H9 (cell line): ENCODE measurements around the gene LIN9. TPM values are rescaled to one million over a fixed set of nuclear protein-coding genes. Genes with fewer than 3 reads are reported as not detected.

Experiments used
- DNase-seq: peaks from one replicate; pipeline ENCODE4 v3.0.0-alpha.2; 2017
- H2AFZ ChIP-seq: one replicate; pipeline ENCODE4 v1.6.1; 2013; ENCODE audit warnings: mild to moderate bottlenecking, low read length, control low read depth, moderate library complexity
- H2AK5ac ChIP-seq: 2 replicates; pipeline ENCODE4 v1.6.1; 2013; ENCODE audit warnings: low read length, control low read depth, mixed read lengths; ENCODE audit not compliant: insufficient read length
- H2BK120ac ChIP-seq: one replicate; pipeline ENCODE4 v1.6.1; 2013; ENCODE audit warnings: low read depth, mild to moderate bottlenecking, low read length, control low read depth, inconsistent platforms; ENCODE audit not compliant: poor library complexity, severe bottlenecking
- H2BK12ac ChIP-seq: 2 replicates; pipeline ENCODE4 v1.6.1; 2013; ENCODE audit warnings: low read length, control low read depth, mixed read lengths, low read depth; ENCODE audit not compliant: insufficient read length
- H2BK15ac ChIP-seq: 2 replicates; pipeline ENCODE4 v1.6.1; 2013; ENCODE audit warnings: low read depth, low read length, control low read depth
- H2BK20ac ChIP-seq: one replicate; pipeline ENCODE4 v1.6.1; 2013; ENCODE audit warnings: low read depth, mild to moderate bottlenecking, low read length, control low read depth, inconsistent platforms; ENCODE audit not compliant: poor library complexity, severe bottlenecking
- H2BK5ac ChIP-seq: 2 replicates; pipeline ENCODE4 v1.6.1; 2013; ENCODE audit warnings: low read length, control low read depth, mixed read lengths; ENCODE audit not compliant: insufficient read length
- H3K14ac ChIP-seq: 2 replicates; pipeline ENCODE4 v1.6.1; 2013; ENCODE audit warnings: low read length, control low read depth; ENCODE audit not compliant: insufficient read depth
- H3K18ac ChIP-seq: 2 replicates; pipeline ENCODE4 v1.6.1; 2013; ENCODE audit warnings: low read depth, mild to moderate bottlenecking, mixed read lengths, low read length, control low read depth; ENCODE audit not compliant: insufficient read length
- H3K23ac ChIP-seq: 2 replicates; pipeline ENCODE4 v1.6.1; 2013; ENCODE audit warnings: low read length, control low read depth, mixed read lengths, low read depth; ENCODE audit not compliant: insufficient read length
- H3K23me2 ChIP-seq: 2 replicates; pipeline ENCODE4 v1.6.1; 2013; ENCODE audit warnings: low read depth, mild to moderate bottlenecking, mixed read lengths, low read length, control low read depth; ENCODE audit not compliant: insufficient read length, poor library complexity, severe bottlenecking
- H3K27ac ChIP-seq: 2 replicates; pipeline ENCODE4 v1.5.1; 2013; ENCODE audit warnings: low read length, control low read depth, mixed read lengths, low read depth; ENCODE audit not compliant: insufficient read length
- H3K27me3 ChIP-seq: 2 replicates; pipeline ENCODE4 v1.6.1; 2013; ENCODE audit warnings: low read length, control low read depth, inconsistent platforms; ENCODE audit not compliant: insufficient read depth
- H3K4ac ChIP-seq: 2 replicates; pipeline ENCODE4 v1.6.1; 2013; ENCODE audit warnings: low read depth, mild to moderate bottlenecking, control low read depth, inconsistent platforms, low read length, moderate library complexity
- H3K4me1 ChIP-seq: 2 replicates; pipeline ENCODE4 v1.6.1; 2013; ENCODE audit warnings: low read length, control low read depth, inconsistent platforms; ENCODE audit not compliant: insufficient read depth
- H3K4me2 ChIP-seq: 2 replicates; pipeline ENCODE4 v1.6.1; 2013; ENCODE audit warnings: low read length, control low read depth, mixed read lengths; ENCODE audit not compliant: insufficient read length, insufficient read depth
- H3K56ac ChIP-seq: 2 replicates; pipeline ENCODE4 v1.6.1; 2013; ENCODE audit warnings: low read depth, mild to moderate bottlenecking, mixed read lengths, low read length, control low read depth; ENCODE audit not compliant: insufficient read length
- H3K79me1 ChIP-seq: 2 replicates; pipeline ENCODE4 v1.6.1; 2013; ENCODE audit warnings: low read depth, mild to moderate bottlenecking, moderate library complexity, low read length, control low read depth, inconsistent platforms; ENCODE audit not compliant: insufficient read depth, poor library complexity, severe bottlenecking
- H3K79me2 ChIP-seq: 2 replicates; pipeline ENCODE4 v1.6.1; 2013; ENCODE audit warnings: low read length, control low read depth, inconsistent platforms; ENCODE audit not compliant: insufficient read depth
- H3K9ac ChIP-seq: 2 replicates; pipeline ENCODE4 v1.6.1; 2013; ENCODE audit warnings: low read length, control low read depth, mixed read lengths; ENCODE audit not compliant: insufficient read length; ENCODE audit errors: extremely low read depth
- H3K9me3 ChIP-seq: one replicate; pipeline ENCODE4 v1.6.1; 2013; ENCODE audit warnings: low read depth, low read length, inconsistent platforms; ENCODE audit not compliant: control insufficient read depth
- H3T11ph ChIP-seq: one replicate; pipeline ENCODE4 v1.6.1; 2013; ENCODE audit warnings: mild to moderate bottlenecking, low read length, control low read depth, inconsistent platforms
- H4K20me1 ChIP-seq: one replicate; pipeline ENCODE4 v1.6.1; 2013; ENCODE audit not compliant: control insufficient read depth, insufficient read length, insufficient read depth
- H4K5ac ChIP-seq: 2 replicates; pipeline ENCODE4 v1.6.1; 2013; ENCODE audit warnings: low read depth, mild to moderate bottlenecking, mixed read lengths, low read length, control low read depth; ENCODE audit not compliant: insufficient read length
- H4K8ac ChIP-seq: replicated peaks from 2 replicates; pipeline ENCODE4 v1.6.1; 2013; ENCODE audit warnings: low read length, control low read depth, mixed read lengths, low read depth; ENCODE audit not compliant: insufficient read length
- H4K91ac ChIP-seq: 2 replicates; pipeline ENCODE4 v1.6.1; 2013; ENCODE audit warnings: low read depth, mild to moderate bottlenecking, moderate library complexity, mixed read lengths, low read length, control low read depth; ENCODE audit not compliant: insufficient read length
- H3K27ac Mint-ChIP-seq, 3 experiments: 2 replicates in 2 of 3; 3 replicates in 1 of 3; pipeline ENCODE4 v1.8.0; 2020 to 2021; ENCODE audit warnings: mixed read lengths in 3 of 3, mild to moderate bottlenecking in 1 of 3, moderate library complexity in 1 of 3
- H3K27me3 Mint-ChIP-seq: 2 replicates; pipeline ENCODE4 v1.8.0; 2021; ENCODE audit warnings: low read depth, mild to moderate bottlenecking, moderate library complexity, mixed read lengths
- H3K36me3 Mint-ChIP-seq, 3 experiments: 2 replicates in 2 of 3; 3 replicates in 1 of 3; pipeline ENCODE4 v1.8.0; 2020 to 2021; ENCODE audit warnings: low read depth in 3 of 3, mixed read lengths in 3 of 3; ENCODE audit not compliant: insufficient read depth in 1 of 3
- H3K4me1 Mint-ChIP-seq, 2 experiments: 2 replicates each; pipeline ENCODE4 v1.8.0; 2020; ENCODE audit warnings: mixed read lengths in 2 of 2
- H3K4me3 Mint-ChIP-seq, 2 experiments: 2 replicates in 1 of 2; 3 replicates in 1 of 2; pipeline ENCODE4 v1.8.0; 2020 to 2021; ENCODE audit warnings: mild to moderate bottlenecking in 2 of 2, mixed read lengths in 2 of 2, moderate library complexity in 1 of 2
- H3K9me3 Mint-ChIP-seq, 2 experiments: 2 replicates in 1 of 2; 3 replicates in 1 of 2; pipeline ENCODE4 v1.8.0; 2020; ENCODE audit warnings: mild to moderate bottlenecking in 2 of 2, mixed read lengths in 2 of 2, moderate library complexity in 1 of 2
- CTCF ChIP-seq: fragments of 200-600 bp; sonication (generic); conservative IDR thresholded peaks from 3 replicates; pipeline ENCODE4 v1.8.0; 2021; ENCODE audit warnings: antibody characterized with exemption, mild to moderate bottlenecking
- WGBS: extraction: QIAGEN DNeasy Blood & Tissue Kit; methylation state at CpG from one replicate; pipeline ENCODE4 v1.1.7; 2013; ENCODE audit warnings: missing lambda C conversion rate, low lambda C conversion rate, mixed read lengths; ENCODE audit not compliant: insufficient read length; ENCODE audit errors: extremely low coverage; 5-methylcytosine and 5-hydroxymethylcytosine counted together
- total RNA-seq: library from RNA; stranded (reverse); gene quantifications from 2 replicates; pipeline ENCODE4 v1.2.1, GENCODE V29; 2021

The LIN9 gene
- total RNA-seq, 1 experiment from 2014 or later = 9.5 TPM

- peak; percentile 32 for DNase-seq
- Histone ChIP-seq H3K23ac (no peak overlapping the region), H3K23me2 (peaks cover 6% of the 10 kb centered on the region), H3K9ac (no peak overlapping the region), H2BK120ac (no peak overlapping the region), H2BK5ac (no peak overlapping the region), H3K27ac (no peak overlapping the region), H2AK5ac (no peak overlapping the region), H3K79me1 (peaks cover 8% of the 10 kb centered on the region), H3K4me2 (no peak overlapping the region), H2BK15ac (no peak overlapping the region), H2BK20ac (no peak overlapping the region), H4K20me1 (no peaks in the 10 kb centered on the region), H3K14ac (no peak overlapping the region), H3K56ac (no peak overlapping the region), H4K8ac (no peak overlapping the region), H3K27me3 (no peaks in the 10 kb centered on the region), H4K91ac (no peak overlapping the region), H2BK12ac (no peak overlapping the region), H2AFZ (no peak overlapping the region), H4K5ac (no peak overlapping the region), H3K18ac (no peak overlapping the region), H3T11ph (no peak overlapping the region), H3K9me3 (no peaks in the 10 kb centered on the region), H3K79me2 (peaks cover 11% of the 10 kb centered on the region; the same call in 1 of the 2 replicates), H3K4me1 (no peaks in the 10 kb centered on the region; the same call in 1 of the 2 replicates), H3K4ac (no peak overlapping the region)
- H3K27me3 Mint-ChIP-seq = no peaks in the 10 kb centered on the region
- peaks cover 8 to 34% (median 29%) of the 10 kb centered on the region in 3 experiments; a peak in 6 of 7 replicates for H3K36me3 Mint-ChIP-seq
- H3K4me1 Mint-ChIP-seq = peaks cover 22 to 23% of the 10 kb centered on the region in 2 experiments
- no CpG with 5 or more reads among the region's 14 CpGs for WGBS
- H3K4me3 Mint-ChIP-seq = peak overlapping the region in 1 of 2 experiments; percentile 41; a peak in 2 of 5 replicates
- H3K9me3 Mint-ChIP-seq = no peaks in the 10 kb centered on the region
- H3K27ac Mint-ChIP-seq = peak overlapping the region; percentile 52 to 83 (median 72); a peak in 5 of 7 replicates
- TF ChIP-seq CTCF = peak; percentile 50
Observed at GRCh38 chr1:226181996-226182714, 126.8 kb downstream of the LIN9 start.

Other genes starting within 250 kb of the LIN9 start
- gene H3-3A, start 246.4 kb downstream of the LIN9 start, total RNA-seq = 1,129 and 1,182 TPM in 2 replicates
- 30.6 and 30.8 TPM in 2 replicates for gene ACBD3, start 122.4 kb downstream of the LIN9 start, total RNA-seq
- gene MIXL1, start 85.5 kb downstream of the LIN9 start, total RNA-seq = 4.7 and 4.9 TPM in 2 replicates
- 331 and 337 TPM in 2 replicates for gene PARP1, start 98.9 kb upstream of the LIN9 start, total RNA-seq
- 0.09 and 0.11 TPM in 2 replicates for gene STUM, start 239.6 kb upstream of the LIN9 start, total RNA-seq